ENCODE measurements around the gene SLC5A9. TPM values are rescaled to one million over a fixed set of nuclear protein-coding genes. Genes with fewer than 3 reads are reported as not detected.

SLC5A9 gene
- total and polyA plus RNA-seq, 9 of the 15 experiments (the other 6 are each of a cell fraction or from before 2014, with no cell fraction given) = not detected

- H3K36me3 ChIP-seq (ENCODE audit: control insufficient read depth, insufficient read depth, low read length) = no peaks in the 10 kb centered on the region
- BruUV-seq (replicated peaks) = no TSS peak
- no peak overlapping the region for H2AFZ ChIP-seq (ENCODE audit: low read depth, low read length)
- peak; percentile 56; the same call in 1 of the 2 replicates for TF ChIP-seq SPI1 (IDR thresholded peaks at IDR 0.05; ENCODE audit: borderline replicate concordance, low read depth, low read length)
- no peak for TF ChIP-seq RFX1 (IDR thresholded peaks at IDR 0.05)
- in situ Hi-C loops (cut with MboI) (no loop called here), intact Hi-C loops (cut with micrococcal nuclease) (no loop called here)
- no peaks in the 10 kb centered on the region for H3K79me2 ChIP-seq (ENCODE audit: control insufficient read depth, insufficient read depth, low read length)
- H3K4me2 ChIP-seq (ENCODE audit: insufficient read depth, low read length) = no peak overlapping the region
- no peak overlapping the region for H3K27ac ChIP-seq (ENCODE audit: extremely low read depth, low read depth, low read length)
- no peak for DNase-seq (ENCODE audit: extremely low read depth in 1 of 4, low spot score in 3 of 4)
- H3K9ac ChIP-seq (ENCODE audit: insufficient read depth in 1 of 2, low read depth in 2 of 2, low read length in 2 of 2) = no peak overlapping the region
- WGBS (ENCODE audit: insufficient coverage, low coverage, missing lambda C conversion rate) = under 1% methylated on average over 12 of the region's 12 CpGs
- H3K9me3 ChIP-seq (replicated peaks; ENCODE audit: control insufficient read depth, insufficient read depth, low read depth, low read length) = no peaks in the 10 kb centered on the region
- no peak overlapping the region for H3K4me3 ChIP-seq
- CTCF ChIA-PET (ENCODE audit: low intra/inter-chr PET ratio) = no interaction called here
- H3K27me3 ChIP-seq (ENCODE audit: control insufficient read depth in 2 of 2, insufficient read depth in 2 of 2, low read length in 2 of 2) = no peaks in the 10 kb centered on the region
- H3K4me1 ChIP-seq (replicated peaks in 1 of 2; ENCODE audit: control insufficient read depth in 2 of 2, insufficient read depth in 2 of 2, low read length in 2 of 2) = no peaks in the 10 kb centered on the region
- H4K20me1 ChIP-seq (replicated peaks; ENCODE audit: control insufficient read depth, insufficient read depth, low read length) = no peaks in the 10 kb centered on the region
- no peak for ATAC-seq
- FAIRE-seq = no peak
- no peaks in the 10 kb centered on the region for H3K9me1 ChIP-seq (ENCODE audit: control insufficient read depth, insufficient read depth, low read length)
- POLR2A ChIA-PET = interaction anchor here (0.7 kb wide), 1 partner anchor 16 kb away, joined by 3 read pairs; no protein-coding TSS in a partner anchor
These were observed 19.7 kb downstream of the SLC5A9 start for GRCh38 chr1:48242141-48242736.

GRCh38 chr1:48245106-48245505 is 22.6 kb downstream of the SLC5A9 start:
- POLR2A ChIA-PET = no interaction called here
- Histone ChIP-seq H3K79me2 (ENCODE audit: control insufficient read depth, insufficient read depth, low read length) (no peaks in the 10 kb centered on the region), H3K27me3 (ENCODE audit: control insufficient read depth in 2 of 2, insufficient read depth in 2 of 2, low read length in 2 of 2) (no peaks in the 10 kb centered on the region), H3K9ac (ENCODE audit: insufficient read depth in 1 of 2, low read depth in 2 of 2, low read length in 2 of 2) (no peak overlapping the region), H2AFZ (ENCODE audit: low read depth, low read length) (no peak overlapping the region), H4K20me1 (replicated peaks; ENCODE audit: control insufficient read depth, insufficient read depth, low read length) (no peaks in the 10 kb centered on the region), H3K9me3 (replicated peaks; ENCODE audit: control insufficient read depth, insufficient read depth, low read depth, low read length) (no peaks in the 10 kb centered on the region), H3K4me3 (no peak overlapping the region), H3K27ac (ENCODE audit: extremely low read depth, low read depth, low read length) (no peak overlapping the region), H3K36me3 (ENCODE audit: control insufficient read depth, insufficient read depth, low read length) (no peaks in the 10 kb centered on the region), H3K4me2 (ENCODE audit: insufficient read depth, low read length) (no peak overlapping the region), H3K4me1 (replicated peaks in 1 of 2; ENCODE audit: control insufficient read depth in 2 of 2, insufficient read depth in 2 of 2, low read length in 2 of 2) (no peaks in the 10 kb centered on the region), H3K9me1 (ENCODE audit: control insufficient read depth, insufficient read depth, low read length) (no peaks in the 10 kb centered on the region)
- intact Hi-C loops (cut with micrococcal nuclease) = loop anchor here (5.0 kb wide), 1 partner anchor 252 kb away; no protein-coding TSS in a partner anchor
- CTCF ChIA-PET (ENCODE audit: low intra/inter-chr PET ratio) = interaction anchor here (0.6 kb wide), 1 partner anchor 20 kb away, joined by 4 read pairs; no protein-coding TSS in a partner anchor
- ATAC-seq (no peak), FAIRE-seq (no peak), DNase-seq (ENCODE audit: extremely low read depth in 1 of 4, low spot score in 3 of 4) (no peak)
- TF ChIP-seq NFIC (IDR thresholded peaks at IDR 0.05) = no peak
- TF ChIP-seq DACH1 (IDR thresholded peaks at IDR 0.05; ENCODE audit: partially characterized antibody) = no peak
- TF ChIP-seq SMARCA4 (IDR thresholded peaks at IDR 0.05) = no peak
- TF ChIP-seq HNRNPL (IDR thresholded peaks at IDR 0.05; ENCODE audit: low read depth, low read length) = no peak
- no peak for TF ChIP-seq JUND (IDR thresholded peaks at IDR 0.05; ENCODE audit: borderline replicate concordance, low read depth, low read length)
- TF ChIP-seq JUND (tag; IDR thresholded peaks at IDR 0.05; ENCODE audit: borderline replicate concordance, low read depth, low read length) = no peak
- no peak for TF ChIP-seq HOXB6 (CRISPR knock-in tag; IDR thresholded peaks at IDR 0.05; ENCODE audit: borderline replicate concordance)
- TF ChIP-seq HMGXB4 (CRISPR knock-in tag; IDR thresholded peaks at IDR 0.05) = no peak
- TF ChIP-seq TCFL5 (CRISPR knock-in tag; conservative IDR thresholded peaks at IDR 0.05) = no peak
- TF ChIP-seq ZBTB8A (IDR thresholded peaks at IDR 0.05; ENCODE audit: partially characterized antibody) = no peak
- no peak for TF ChIP-seq BRF1 (IDR thresholded peaks at IDR 0.05; ENCODE audit: borderline replicate concordance, extremely low read depth, insufficient read length)
- TF ChIP-seq FUS (optimal IDR thresholded peaks at IDR 0.05; ENCODE audit: low read depth, low read length) = no peak
- BruUV-seq (replicated peaks) = no TSS peak
- WGBS (ENCODE audit: insufficient coverage, low coverage, missing lambda C conversion rate) = 0% methylated on average over 2 of the region's 2 CpGs
- in situ Hi-C loops (cut with MboI) = no loop called here
